Stimulated activated CD4-positive, alpha-beta T cell treated with anti-CD3 and anti-CD28 coated beads, Interleukin-1b, Interleukin-23, amount 100 ng/mL, for 1 hour (primary cell): ENCODE results near the gene EPG5.
A peak's percentile ranks its signal among the peaks of the same experiment; 100 is the strongest.
"Not testable (repeated sequence)": the region's sequence is repeated elsewhere in the genome, so short reads cannot be mapped to it uniquely, and the experiment has no call there.

Source experiments
- DNase-seq, 2 donors: peaks; one replicate each; pipeline ENCODE4 v3.0.0-alpha.2; 2020; ENCODE audit warnings: low read depth in 2 of 2

The EPG5 gene

DNA sequence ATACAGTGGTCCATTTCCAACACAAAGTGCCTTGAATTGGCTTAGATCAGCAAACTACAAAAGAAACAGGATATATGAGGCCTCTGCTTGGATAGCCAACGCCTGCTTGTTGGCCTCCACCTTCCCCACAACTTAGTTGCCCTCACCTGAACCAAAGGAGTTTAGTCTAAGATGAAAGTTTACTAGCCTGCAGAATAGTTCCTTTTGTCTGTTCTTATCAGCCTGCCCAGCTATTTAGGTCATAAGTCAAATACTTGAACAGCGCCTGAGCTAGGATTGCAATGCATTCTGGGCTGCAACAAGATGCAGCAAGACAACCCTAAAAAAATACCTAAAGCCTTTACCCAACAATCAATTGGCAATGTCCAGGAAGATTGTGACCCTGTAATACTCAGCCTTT lies 13.1 kb upstream of the EPG5 start:
- no peak for DNase-seq

DNA sequence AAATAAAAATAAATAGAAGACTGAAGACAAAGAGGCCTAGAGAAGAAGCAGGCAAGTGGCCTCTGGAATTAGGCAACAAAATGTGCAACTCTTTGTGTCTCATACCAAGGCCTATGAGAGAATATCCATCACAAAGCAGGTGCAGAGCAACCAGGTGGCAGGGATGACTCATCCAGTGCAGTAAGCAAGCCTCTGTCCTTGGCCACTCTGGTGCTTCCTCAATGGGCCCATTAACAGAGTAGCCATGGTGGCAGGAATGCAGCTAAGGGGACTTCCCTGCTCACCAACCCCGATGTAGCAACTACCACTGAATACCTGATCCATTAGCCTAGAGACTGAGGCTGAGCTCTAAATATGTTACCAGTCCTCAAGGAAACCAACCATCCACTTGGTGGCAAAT lies 11.0 kb upstream of the EPG5 start:
- no peak for DNase-seq

DNA sequence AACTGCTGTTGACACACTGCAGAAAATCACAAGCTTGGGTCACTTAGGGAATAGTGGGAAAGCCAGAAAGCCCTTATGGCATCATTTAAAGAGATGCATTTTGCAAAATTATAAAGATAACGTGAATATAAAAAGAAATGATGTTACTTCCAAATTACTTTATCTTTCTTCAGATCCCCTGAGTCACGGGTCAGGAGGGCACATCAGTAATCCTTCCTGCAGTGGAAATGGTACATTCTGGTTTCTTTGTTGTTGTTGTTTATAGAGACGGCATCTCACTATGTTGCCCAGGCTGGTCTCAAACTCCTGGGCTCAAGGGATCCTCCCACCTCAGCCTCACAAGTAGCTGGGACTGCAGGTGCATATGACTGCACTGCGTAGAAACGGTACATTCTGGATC lies 9.8 kb upstream of the EPG5 start:
- DNase-seq = no peak

- no peak for DNase-seq
Measured at GRCh38 chr18:45976566-45976965, 9.4 kb upstream of the EPG5 start.

DNA sequence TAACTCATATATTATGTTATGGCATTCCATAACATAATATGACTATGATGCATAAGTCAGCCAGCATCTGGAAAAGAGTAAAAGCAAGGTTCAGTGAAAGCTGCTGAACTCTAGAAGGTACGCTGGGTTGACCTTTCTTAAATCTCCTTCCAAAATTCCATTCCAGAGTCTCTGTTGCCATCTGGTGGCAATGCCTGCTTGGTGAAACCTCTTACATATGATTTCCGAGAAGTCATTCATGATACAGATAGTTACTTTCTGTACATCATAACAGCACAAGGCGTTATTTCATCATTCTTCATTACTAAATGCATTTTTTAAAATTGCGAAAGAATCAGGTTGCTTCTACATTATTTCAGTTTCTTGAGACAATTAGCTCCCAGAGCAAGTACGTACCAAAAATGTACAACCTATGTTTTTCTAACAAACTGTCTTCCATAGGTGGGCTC lies 7.0 kb upstream of the EPG5 start:
- DNase-seq = peak; percentile 32 to 34

GRCh38 chr18:45964913-45965312 lies 2.2 kb downstream of the EPG5 start:
- not testable (repeated sequence) for DNase-seq

- DNase-seq = no peak
Measured at GRCh38 chr18:45962866-45963265, 4.3 kb downstream of the EPG5 start.

GRCh38 chr18:45962461-45962860 lies 4.7 kb downstream of the EPG5 start:
- DNase-seq = peak in 1 of 2 donors; percentile 13

GRCh38 chr18:45959484-45959883 lies 7.6 kb downstream of the EPG5 start:
- not testable (repeated sequence) for DNase-seq

DNA sequence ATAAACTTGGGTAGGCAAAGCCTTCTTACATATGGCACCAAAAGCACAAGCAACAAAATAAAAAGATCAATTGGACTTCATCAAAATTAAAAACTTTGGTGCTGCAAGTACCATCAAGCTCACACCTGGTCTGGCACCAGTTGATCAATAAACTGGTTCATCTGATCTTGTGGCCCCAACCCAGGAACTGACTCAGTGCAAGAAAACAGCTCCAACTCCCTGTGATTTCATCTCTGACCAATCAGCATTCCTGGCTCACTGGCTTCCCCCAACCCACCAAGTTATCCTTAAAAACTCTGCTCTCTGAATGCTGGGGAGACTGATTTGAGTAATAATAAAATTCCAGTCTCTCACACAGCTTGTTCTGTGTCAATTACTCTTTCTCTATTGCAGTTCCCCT lies 8.4 kb downstream of the EPG5 start:
- no peak for DNase-seq

DNA sequence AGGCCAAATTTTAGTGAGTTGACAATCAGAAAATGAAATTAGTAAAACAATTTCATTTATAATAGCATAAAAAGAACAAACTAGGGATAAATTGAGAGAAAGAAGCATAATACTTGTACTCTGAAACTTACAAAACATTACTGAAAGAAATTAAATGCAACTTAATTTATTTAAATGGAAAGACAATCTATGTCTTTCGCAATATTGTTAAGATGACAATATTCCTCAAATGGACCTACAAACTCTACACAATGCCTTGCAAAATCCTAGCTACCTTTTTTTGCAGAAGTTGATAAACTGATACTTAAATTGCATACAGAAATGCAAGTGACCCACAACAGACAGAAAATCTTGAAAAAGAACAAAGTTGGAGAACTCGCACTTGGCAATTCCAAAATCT lies 9.1 kb downstream of the EPG5 start:
- DNase-seq = no peak

GRCh38 chr18:45957100-45957499 lies 10.0 kb downstream of the EPG5 start:
- no peak for DNase-seq

DNA sequence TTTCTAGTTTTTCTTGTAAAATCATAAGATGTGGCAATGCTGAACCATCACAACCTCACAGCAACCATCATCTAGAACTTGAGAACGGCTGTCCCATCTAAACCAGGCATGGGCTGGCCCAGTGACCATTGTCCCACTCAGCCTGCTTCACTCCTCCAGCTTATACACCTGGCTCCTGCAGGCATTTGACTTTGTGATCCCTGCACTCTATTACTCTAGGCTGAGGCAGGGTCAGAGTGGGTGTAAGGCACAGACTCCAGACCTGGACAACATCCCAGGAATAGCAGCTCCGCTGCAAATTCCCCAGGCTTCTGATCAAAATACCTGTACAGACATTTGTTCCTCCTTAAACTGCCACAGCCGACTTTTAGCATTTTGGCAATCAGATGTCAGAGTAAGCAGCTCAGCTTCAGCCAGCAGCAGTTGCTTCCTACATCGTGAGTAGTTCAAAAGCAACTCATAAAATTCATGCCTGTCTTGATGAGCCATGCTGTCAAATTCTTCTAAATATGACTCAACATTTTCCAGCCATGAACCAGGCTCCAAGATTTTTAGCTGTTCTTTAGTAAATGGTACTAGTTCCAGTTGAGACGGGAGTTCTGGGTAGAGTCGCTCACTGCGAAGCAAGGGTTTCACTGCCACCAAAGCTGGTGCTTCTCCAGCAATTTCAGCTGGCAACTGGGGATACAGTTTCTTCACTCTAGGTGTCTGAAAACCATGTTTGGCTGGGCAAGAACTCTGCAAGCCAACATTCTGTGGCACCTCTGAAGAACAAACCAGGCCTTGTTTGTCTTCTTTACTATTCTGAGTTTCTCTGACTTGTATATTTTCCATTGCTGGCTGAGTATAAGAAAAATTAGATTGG lies 12.8 kb downstream of the EPG5 start:
- DNase-seq = no peak

GRCh38 chr18:45951016-45951714 lies 16.0 kb downstream of the EPG5 start:
- DNase-seq = no peak

GRCh38 chr18:45945669-45946068 lies 21.5 kb downstream of the EPG5 start:
- no peak for DNase-seq

DNA sequence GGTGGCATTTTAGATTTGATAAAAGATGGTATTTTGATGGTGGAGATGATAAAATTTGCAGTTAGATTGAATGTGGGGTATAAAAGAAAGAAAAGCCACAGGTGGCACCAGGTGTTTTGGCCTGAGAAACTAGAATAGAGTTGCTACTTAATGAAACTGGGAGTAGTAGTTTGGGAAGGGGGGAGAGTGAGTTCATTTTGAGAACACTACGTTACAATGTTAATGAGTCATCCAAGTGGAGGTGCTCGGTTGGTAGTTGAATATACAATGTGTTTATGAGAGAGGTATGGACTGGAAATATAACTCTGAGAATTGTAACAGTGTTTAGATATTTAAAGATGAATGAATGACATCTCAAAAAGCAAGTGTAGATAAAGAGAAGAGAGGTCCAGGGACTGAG lies 26.4 kb downstream of the EPG5 start:
- no peak for DNase-seq

DNA sequence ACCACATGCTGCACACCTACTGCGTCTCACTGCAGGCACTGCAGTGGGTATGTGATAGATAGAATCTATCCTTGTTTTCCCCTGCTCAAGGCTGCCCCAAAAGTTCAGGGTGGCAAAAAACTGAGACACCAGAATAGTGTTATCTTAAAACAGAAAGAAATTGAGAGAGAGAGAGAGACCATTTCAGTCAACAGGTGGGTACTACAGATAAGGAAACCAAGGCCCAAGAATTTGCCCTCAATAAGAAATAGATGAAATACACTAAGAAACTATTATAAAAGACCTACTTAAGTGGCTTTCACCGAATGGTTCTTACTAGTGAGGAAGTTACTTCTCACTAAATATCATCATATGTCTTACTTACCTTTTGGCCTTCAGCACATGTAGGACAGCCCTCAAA lies 27.9 kb downstream of the EPG5 start:
- DNase-seq = no peak

GRCh38 chr18:45938488-45938935 lies 28.6 kb downstream of the EPG5 start:
- DNase-seq = no peak

GRCh38 chr18:45935591-45936335 lies 31.4 kb downstream of the EPG5 start:
- no peak for DNase-seq

DNA sequence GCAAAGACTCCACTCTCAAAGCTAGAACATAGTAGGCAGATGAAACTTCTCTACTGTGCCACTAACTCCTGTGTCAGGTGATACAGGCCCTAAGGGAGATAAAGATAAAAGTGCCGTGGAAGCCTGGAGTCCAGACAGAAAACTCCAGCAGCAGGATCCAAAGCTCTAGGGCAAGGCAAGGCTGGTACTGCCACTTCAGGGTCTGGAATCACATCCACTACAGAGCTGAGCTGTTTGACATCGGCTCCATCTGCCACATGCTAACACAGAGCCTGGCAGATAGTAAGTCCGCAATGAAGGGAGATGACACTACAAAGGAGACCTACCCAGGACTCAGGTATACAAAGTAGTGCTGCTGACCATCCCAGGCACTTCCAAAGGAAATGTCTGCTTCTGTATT lies 34.4 kb downstream of the EPG5 start:
- no peak for DNase-seq

DNA sequence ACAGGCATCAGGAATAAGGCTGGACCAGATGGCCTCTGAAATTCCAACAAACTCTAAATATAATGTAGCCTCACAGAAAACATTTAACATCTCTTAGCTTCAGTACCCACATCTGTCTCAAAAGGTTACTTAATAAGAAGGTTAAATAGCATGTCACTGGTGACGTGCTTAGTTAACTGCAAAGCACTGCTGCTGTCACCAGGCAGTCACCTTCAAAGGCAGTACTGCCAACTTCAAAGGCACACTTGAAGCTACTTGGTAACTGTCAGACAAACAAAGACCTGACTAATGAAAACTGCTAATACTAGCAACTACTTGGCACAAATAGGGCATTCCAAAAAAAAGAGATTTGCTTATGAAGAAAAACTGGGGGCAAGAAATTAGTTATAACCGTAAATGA lies 36.2 kb downstream of the EPG5 start:
- DNase-seq = no peak

DNA sequence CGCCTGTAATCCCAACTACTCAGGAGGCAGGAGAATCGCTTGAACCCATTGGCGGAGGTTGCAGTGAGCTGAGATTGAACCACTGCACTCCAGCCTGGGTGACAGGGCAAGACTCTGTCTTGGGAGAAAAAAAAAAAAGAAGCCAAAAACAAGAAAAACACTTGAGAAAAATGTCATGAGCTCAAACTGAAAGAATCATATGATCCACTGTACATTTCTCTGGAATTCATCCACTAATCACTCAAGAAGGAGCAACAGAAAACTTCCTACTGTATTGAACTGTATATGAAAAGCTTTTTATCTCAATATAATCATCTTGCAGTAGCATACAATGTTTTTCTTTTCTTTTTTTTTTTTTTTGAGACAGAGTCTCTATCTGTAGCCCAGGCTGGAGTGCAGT lies 40.4 kb downstream of the EPG5 start:
- no peak for DNase-seq
